HG03571 (cell line): ENCODE results near the gene GPT2.
A peak's percentile ranks its signal among the peaks of the same experiment; 100 is the strongest.

Experiments
- ATAC-seq: cut with Tn5 transposase; IDR thresholded peaks from one replicate; pipeline ENCODE4 v1.9.1; 2021; ENCODE audit not compliant: unreplicated experiment

Gene GPT2, protein sequence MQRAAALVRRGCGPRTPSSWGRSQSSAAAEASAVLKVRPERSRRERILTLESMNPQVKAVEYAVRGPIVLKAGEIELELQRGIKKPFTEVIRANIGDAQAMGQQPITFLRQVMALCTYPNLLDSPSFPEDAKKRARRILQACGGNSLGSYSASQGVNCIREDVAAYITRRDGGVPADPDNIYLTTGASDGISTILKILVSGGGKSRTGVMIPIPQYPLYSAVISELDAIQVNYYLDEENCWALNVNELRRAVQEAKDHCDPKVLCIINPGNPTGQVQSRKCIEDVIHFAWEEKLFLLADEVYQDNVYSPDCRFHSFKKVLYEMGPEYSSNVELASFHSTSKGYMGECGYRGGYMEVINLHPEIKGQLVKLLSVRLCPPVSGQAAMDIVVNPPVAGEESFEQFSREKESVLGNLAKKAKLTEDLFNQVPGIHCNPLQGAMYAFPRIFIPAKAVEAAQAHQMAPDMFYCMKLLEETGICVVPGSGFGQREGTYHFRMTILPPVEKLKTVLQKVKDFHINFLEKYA

DNA sequence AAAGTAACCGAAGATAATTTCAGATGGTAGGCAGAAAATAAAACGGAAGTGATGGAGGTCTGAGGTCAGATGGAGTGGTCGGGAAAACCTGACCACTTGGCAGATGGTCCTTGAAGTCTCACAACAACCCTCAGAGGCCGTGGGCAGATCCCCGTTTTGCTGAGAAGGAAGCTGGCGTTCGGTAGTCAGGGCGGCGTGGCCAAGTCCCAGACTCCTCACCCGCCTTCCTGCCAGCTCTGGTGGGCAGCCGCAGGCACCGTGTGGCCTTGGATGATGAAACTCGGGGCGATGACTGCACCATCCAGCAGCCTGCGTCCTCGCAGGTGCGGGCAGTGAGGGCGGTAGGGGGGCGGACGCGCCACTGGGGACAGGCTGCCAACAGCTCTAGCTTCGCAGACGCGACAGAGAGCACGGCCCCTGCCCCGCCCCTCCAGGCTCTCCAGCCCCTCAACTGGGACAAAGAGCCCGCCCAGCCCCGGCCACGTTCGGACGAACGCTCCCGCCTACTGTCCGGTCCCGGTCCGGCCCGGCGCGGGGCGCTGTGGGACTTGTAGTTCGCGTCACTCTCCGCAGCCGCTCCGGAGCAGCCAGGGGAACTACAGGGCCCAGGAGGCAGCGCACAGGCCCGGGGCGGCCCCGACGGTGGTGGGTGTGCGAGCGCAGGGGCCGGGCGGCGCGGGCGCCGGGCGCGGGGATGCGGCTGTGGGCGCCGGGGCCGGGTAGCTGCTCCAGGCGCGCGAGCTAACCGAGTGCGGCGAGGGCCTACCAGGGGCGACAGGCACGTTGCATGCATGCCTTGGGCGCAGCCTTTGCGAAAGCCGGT is at the start of gene GPT2:
Gene GPT2 (plus strand): TSS at position 673 of the 823 bp plus-strand sequence. CDS start 354 bp downstream, outside the sequence.
- peak; percentile 99 for ATAC-seq

DNA sequence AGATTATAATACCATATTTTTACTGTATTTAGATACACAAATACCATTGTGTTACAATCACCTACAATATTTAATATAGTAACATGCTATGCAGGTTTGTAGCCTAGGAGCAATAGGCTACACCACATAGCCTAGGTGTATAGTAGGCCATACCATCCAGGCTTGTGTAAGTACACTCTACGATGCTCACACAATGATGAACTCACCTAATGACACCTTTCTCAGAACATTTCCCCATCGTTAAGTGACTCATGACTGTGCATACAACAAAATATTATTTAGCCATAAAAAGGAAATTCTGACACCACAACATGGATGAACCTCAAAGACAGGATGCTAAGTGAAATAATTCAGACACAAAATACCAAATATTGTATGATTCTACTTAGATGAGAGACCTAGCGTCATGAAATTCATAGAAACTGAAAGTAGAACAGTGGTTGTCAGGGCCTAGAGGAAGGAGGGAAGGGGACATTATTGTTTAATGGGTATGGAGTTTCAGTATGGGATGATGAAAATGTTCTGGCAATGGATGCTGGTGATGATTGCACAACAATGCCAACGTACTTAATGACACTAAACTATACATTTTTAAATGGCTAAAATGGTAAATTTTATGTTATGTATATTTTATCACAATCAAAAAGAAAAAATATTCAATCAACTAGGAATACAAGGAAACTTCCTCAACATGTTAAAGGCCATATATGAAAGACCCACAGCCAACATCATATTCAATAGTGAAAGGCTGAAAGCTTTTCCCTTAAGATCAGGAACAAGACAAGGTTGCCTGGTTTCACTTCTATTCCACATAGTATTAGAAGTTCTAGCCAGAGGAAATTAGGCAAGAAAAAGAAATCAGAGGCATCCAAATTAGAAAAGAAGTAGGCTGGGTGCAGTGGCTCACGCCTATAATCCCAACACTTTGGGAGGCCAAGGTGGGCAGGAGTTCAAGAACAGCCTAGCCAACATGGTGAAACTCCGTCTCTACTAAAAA is 47.3 kb upstream of the GPT2 start:
- ATAC-seq, result no peak

DNA sequence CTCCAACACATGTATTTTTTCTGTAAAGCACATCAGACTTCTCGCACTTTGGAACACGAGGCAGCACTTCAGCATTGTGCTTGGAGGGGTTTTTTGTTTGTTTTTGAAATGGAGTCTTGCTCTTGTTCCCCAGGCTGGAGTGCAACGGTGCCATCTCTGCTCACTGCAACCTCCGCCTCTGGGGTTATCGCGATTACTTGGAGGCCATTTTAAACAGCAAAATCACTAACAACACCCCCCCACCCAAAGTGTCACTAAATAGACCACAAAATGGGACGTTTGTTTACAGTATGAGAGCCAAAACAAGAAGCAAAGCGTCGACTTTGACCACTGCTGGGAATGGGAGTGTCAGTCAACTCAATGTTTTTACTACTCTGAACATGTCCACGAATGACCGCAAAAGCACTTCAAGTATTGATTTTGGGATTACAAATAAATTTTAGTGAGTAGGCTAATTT is 44.1 kb upstream of the GPT2 start:
- ATAC-seq, result no peak

DNA sequence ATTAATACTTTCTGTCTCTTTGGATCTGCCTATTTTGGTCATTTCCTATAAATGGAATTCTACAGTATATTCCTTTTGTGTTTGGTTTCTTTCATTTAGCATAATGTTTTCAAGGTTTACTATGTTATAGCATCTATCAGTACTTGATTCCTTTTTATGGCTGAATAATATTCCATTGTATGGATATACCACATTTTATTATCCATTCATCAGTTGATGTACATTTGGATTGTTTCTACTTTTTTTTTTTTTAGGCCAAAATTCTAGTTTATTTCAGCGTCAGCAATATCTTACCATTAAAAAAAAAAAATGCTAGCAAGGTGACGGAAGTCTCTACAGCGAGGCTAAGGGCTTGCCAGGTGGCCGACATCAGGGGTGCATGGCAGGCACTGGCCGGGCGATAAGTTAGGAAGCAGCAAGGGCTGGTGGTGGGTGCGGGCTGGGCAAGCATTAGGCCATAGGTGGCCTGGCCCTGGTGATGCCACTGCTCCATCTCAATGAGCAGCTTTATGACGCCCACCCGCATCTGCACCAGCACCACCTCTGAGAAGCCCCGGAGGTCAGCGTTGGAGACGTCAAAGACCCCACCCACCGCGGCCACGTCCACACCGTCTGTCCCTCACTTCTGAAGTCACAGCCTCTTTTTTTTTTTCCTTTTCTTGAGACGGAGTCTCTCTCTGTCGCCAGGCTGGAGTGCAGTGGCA is 41.8 kb upstream of the GPT2 start:
- no peak for ATAC-seq

- no peak for ATAC-seq
Measured at GRCh38 chr16:46843898-46844642, 40.1 kb upstream of the GPT2 start.

GRCh38 chr16:46844771-46845170 is 39.4 kb upstream of the GPT2 start:
- ATAC-seq, result no peak

DNA sequence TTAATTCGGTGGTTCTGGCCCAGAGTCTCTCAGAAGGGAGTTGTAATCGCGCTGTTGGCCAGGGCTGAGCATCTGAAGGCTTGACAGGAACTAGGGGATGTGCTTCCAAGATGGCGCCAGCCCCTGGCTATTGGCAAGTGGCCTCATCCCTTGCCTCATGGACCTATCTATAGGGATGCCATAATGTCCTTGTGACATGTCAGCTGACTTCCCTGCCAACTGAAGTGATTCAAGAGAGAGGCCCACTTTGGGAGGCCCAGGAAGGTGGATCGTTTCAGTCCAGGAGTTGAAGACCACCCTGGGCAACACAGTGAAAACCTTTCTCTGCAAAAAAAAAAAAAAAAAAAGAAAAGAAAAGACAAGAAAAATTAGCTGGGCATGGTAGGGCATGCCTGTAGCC is 38.2 kb upstream of the GPT2 start:
- no peak for ATAC-seq

- ATAC-seq, result no peak
Measured at GRCh38 chr16:46848768-46849764, 35.1 kb upstream of the GPT2 start.

DNA sequence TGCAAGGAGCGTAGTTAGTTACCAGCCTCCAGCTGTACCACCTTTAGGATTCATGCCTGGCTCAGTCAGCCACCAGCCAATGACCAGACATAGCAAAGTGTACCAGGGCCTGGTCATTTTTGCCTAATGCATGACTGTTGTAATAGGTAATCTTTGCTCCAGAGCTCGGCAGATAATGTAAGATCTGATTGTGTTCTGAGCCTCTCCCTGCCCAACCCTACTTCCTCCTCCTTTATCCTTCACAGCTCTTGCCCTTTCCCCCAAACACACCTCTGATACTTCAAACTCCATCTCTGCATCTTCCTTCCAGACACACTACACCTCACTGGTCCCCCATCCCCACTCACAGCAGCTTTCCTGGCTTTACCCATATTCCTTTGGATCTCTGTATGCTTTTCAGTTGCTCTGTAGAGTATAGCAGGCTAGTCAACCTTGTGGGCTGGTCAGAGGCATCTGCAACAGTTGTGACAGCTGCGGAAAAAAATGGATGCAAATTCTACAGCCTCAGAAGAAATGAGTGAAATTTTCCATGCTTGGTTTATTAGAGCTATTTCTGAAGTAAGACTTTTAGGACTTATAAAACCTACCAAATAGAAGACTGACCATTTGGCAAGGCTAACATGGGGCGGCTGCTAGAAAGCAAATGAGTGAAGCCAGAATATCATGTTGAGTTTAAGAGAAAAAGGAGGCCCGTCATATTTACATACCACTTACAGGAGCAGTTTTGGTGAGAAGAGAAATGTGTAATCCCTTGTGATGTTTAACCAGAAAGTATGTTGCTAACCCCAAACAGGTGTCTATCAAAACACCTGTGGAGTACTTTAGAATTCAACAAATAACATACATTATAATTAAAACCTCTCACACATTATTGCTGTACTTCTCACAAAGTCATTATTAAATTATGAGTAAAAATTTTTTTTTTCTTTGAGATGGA is 33.3 kb upstream of the GPT2 start:
- no peak for ATAC-seq

- ATAC-seq, result no peak
Measured at GRCh38 chr16:46852130-46852529, 32.0 kb upstream of the GPT2 start.

DNA sequence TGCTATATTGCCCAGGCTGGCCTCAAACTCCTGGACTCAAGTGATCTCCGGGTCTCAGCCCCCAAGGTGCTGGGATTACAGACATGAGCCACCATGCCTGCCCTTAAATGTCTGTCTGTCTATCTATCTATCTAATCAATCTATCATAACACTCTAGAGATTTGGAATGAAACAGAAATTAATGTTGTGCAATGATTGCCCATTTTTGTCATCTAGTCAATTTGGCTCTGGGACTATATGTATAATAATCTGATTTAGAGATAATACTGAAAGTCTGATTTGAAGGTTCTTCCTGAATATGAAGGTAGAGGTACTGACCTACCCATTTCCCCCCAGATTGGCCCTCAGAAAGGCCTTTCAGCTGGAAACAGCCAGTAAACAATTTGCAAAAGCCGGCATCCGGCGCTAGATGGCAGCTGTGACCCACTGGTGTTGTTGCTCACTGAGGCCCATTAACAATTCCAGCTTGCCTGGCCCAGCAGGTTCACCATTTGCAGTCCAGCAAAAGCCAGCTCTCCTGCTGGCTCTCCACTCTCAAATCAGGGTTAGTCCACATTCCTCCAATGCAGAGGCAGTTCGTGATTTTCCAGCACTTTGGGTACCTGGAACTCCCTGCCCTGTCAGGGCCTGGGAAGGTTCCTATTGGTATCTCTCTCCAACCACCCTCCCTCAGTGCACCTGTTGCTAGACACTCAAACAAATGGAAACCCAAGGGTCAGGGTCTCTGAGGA is 30.3 kb upstream of the GPT2 start:
- ATAC-seq, result no peak

DNA sequence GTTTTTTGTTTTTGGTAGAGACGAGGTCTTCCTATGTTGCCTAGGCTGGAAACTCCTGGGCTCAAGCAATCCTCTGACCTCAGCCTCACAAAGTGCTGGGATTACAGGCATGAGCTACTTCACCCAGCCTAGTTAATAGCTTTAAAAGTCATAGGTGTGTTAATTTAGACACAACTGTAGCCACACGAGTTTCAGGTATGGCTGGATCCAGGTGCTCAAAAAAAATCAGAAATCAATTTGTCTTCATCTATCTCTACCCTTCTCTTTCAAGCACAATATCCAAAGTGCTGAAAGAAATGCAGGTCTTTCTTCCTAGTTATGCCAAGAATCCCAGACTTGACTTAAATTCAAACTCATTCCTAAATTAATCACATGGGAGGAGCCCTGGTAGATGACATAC is 29.3 kb upstream of the GPT2 start:
- ATAC-seq, result no peak

GRCh38 chr16:46855389-46855788 is 28.8 kb upstream of the GPT2 start:
- no peak for ATAC-seq

DNA sequence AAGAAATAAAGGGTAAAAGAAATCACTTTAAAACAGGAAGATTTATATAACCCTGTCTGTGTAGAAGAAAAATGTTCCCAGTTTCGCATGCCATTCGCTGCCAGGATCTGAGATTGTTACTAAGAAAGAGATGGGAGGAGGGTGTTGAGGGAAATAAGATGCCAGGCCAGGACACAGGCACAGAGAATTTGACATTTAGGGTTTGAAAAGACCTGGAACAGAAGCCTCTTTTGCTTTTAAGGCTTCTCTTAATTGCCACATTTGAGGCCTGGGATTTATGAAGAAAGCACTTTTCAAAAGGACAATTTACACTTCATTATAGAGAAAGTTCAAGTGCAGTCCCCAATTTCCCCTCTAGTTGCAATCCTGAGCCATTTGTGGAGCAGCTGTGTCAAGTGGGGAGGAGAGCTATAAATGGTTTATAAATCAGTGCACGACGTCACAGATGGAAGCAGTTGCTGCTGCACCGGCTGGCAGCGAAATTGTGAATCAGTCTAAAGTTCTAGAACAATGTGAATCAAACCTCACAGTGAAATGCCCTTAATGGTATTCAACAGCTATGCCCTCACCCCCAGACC is 26.7 kb upstream of the GPT2 start:
- ATAC-seq, result no peak

DNA sequence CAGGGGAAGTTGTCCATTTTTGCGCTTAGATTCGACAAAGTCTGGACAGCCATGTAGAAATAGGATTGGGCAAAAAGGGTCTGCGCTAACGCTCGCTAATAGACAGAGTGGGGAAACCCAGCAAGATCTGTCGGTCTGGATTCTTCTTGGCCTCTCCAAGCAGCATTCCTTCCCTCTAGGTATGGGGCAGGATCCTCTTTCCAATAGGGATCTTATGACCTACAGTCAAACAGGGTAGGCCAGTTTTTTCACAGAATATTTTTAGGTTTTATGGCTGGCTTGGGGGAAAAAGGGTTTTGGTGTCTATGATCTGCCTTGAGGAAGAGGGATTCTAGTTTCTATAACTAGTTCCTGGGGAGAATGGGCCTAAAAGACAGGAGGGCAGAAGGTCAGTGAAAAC is 26.0 kb upstream of the GPT2 start:
- no peak for ATAC-seq

GRCh38 chr16:46859719-46860152 is 24.4 kb upstream of the GPT2 start:
- no peak for ATAC-seq
